ENCODE measurements around the gene SMIM35.

GRCh38 chr11:118065384-118065783 lies 21.4 kb downstream of the SMIM35 start:
- TF ChIP-seq CTCF (IDR thresholded peaks at IDR 0.05) (no peak), POLR2A (IDR thresholded peaks at IDR 0.05) (no peak), EP300 (IDR thresholded peaks at IDR 0.05) (no peak)
